HepG2 (cell line): Measurements from ENCODE around the gene COL4A3. TPM values are rescaled to one million over a fixed set of nuclear protein-coding genes. Genes with fewer than 3 reads are reported as not detected.

Experiments
- ADNP ChIP-seq: sonication (generic); formaldehyde crosslinking; IDR thresholded peaks from 2 replicates; pipeline ENCODE4 v1.4.0; 2020; ENCODE audit warnings: missing genetic modification reagents
- ATAD3A ChIP-seq: sonication (generic); formaldehyde crosslinking; IDR thresholded peaks from 2 replicates; pipeline ENCODE4 v1.4.0; 2020; ENCODE audit warnings: missing genetic modification reagents
- CBX1 ChIP-seq: IDR thresholded peaks from one replicate; pipeline ENCODE4 v1.6.1; 2016; ENCODE audit warnings: antibody characterized with exemption, low read depth
- FOXK2 ChIP-seq: fragments of 450-650 bp; IDR thresholded peaks from 2 replicates; pipeline ENCODE4 v1.6.1; 2016
- GTF3A ChIP-seq: sonication (generic); formaldehyde crosslinking; conservative IDR thresholded peaks from 2 replicates; pipeline ENCODE4 v1.4.0; 2020; ENCODE audit warnings: mild to moderate bottlenecking, missing genetic modification reagents
- HNF4G ChIP-seq, 2 experiments: sonication (generic) in 1 of 2; formaldehyde crosslinking in 1 of 2; IDR thresholded peaks; 2 replicates each; pipeline versions ENCODE4 v1.4.0 to v1.6.1; 2011 to 2020; ENCODE audit warnings: borderline replicate concordance in 2 of 2, low read depth in 2 of 2, mild to moderate bottlenecking in 2 of 2, low read length in 1 of 2, missing genetic modification reagents in 1 of 2, moderate library complexity in 1 of 2
- IRF2 ChIP-seq: IDR thresholded peaks from 2 replicates; pipeline ENCODE4 v1.6.1; 2018; ENCODE audit warnings: missing genetic modification reagents, missing compliant biosample characterization
- IRX3 ChIP-seq: sonication (generic); formaldehyde crosslinking; IDR thresholded peaks from 2 replicates; pipeline ENCODE4 v1.8.1; 2023; ENCODE audit warnings: mild to moderate bottlenecking, low read depth, missing genetic modification reagents, borderline replicate concordance
- NCOA1 ChIP-seq: sonication (generic); formaldehyde crosslinking; IDR thresholded peaks from 2 replicates; pipeline ENCODE4 v1.9.0; 2021; ENCODE audit warnings: missing genetic modification reagents
- NCOA5 ChIP-seq: sonication (generic); formaldehyde crosslinking; IDR thresholded peaks from 2 replicates; pipeline ENCODE4 v1.4.0; 2020; ENCODE audit warnings: missing genetic modification reagents
- NFRKB ChIP-seq: fragments of 450-650 bp; IDR thresholded peaks from 2 replicates; pipeline ENCODE4 v1.6.1; 2017
- NR2F6 ChIP-seq, 2 experiments: IDR thresholded peaks; 2 replicates each; pipeline ENCODE4 v1.6.1; 2016; ENCODE audit warnings: antibody characterized with exemption in 1 of 2, mild to moderate bottlenecking in 1 of 2
- RFX5 ChIP-seq: IDR thresholded peaks from 2 replicates; pipeline ENCODE4 v1.6.1; 2011; ENCODE audit warnings: low read depth, low read length, improper control_type of control experiment
- SOX5 ChIP-seq: IDR thresholded peaks from 2 replicates; pipeline ENCODE4 v1.6.1; 2016; ENCODE audit warnings: borderline replicate concordance
- SOX6 ChIP-seq, 2 experiments: fragments of 450-650 bp in 1 of 2; sonication (generic) in 1 of 2; formaldehyde crosslinking in 1 of 2; IDR thresholded peaks; 2 replicates each; pipeline versions ENCODE4 v1.4.0 to v1.6.1; 2017 to 2020; ENCODE audit warnings: antibody characterized with exemption in 1 of 2, mild to moderate bottlenecking in 1 of 2, missing genetic modification reagents in 1 of 2
- ZBTB42 ChIP-seq: sonication (generic); formaldehyde crosslinking; IDR thresholded peaks from 2 replicates; pipeline ENCODE4 v1.5.0; 2020; ENCODE audit warnings: mild to moderate bottlenecking, missing genetic modification reagents
- ZC3H4 ChIP-seq: sonication (generic); formaldehyde crosslinking; IDR thresholded peaks from 2 replicates; pipeline ENCODE4 v1.4.0; 2020; ENCODE audit warnings: missing genetic modification reagents, borderline replicate concordance
- ZNF225 ChIP-seq: sonication (generic); formaldehyde crosslinking; IDR thresholded peaks from 2 replicates; pipeline ENCODE4 v1.4.0; 2020; ENCODE audit warnings: mild to moderate bottlenecking, missing genetic modification reagents
- ZNF235 ChIP-seq: sonication (generic); formaldehyde crosslinking; IDR thresholded peaks from 2 replicates; pipeline ENCODE4 v1.8.1; 2023; ENCODE audit warnings: mild to moderate bottlenecking, missing genetic modification reagents, borderline replicate concordance
- ZNF629 ChIP-seq: sonication (generic); formaldehyde crosslinking; conservative IDR thresholded peaks from 2 replicates; pipeline ENCODE4 v1.5.0; 2020; ENCODE audit warnings: missing genetic modification reagents
- ZNF674 ChIP-seq: sonication (generic); formaldehyde crosslinking; IDR thresholded peaks from 2 replicates; pipeline ENCODE4 v1.5.0; 2020; ENCODE audit warnings: low read depth, mild to moderate bottlenecking, missing genetic modification reagents
- ZNF766 ChIP-seq: sonication (generic); formaldehyde crosslinking; IDR thresholded peaks from 2 replicates; pipeline ENCODE4 v1.5.0; 2020; ENCODE audit warnings: missing genetic modification reagents, borderline replicate concordance
- ZNF816 ChIP-seq: sonication (generic); formaldehyde crosslinking; IDR thresholded peaks from 2 replicates; pipeline ENCODE4 v1.8.0; 2022; ENCODE audit warnings: missing genetic modification reagents, mild to moderate bottlenecking, borderline replicate concordance
- ZNF83 ChIP-seq: sonication (generic); formaldehyde crosslinking; IDR thresholded peaks from 2 replicates; pipeline ENCODE4 v1.4.0; 2020; ENCODE audit warnings: missing genetic modification reagents, mild to moderate bottlenecking, borderline replicate concordance
- ZNF878 ChIP-seq: sonication (generic); formaldehyde crosslinking; IDR thresholded peaks from 2 replicates; pipeline ENCODE4 v1.8.1; 2023; ENCODE audit warnings: mild to moderate bottlenecking, missing genetic modification reagents, moderate library complexity
- polyA plus RNA-seq, 8 experiments: library from polyadenylated mRNA; depleted of rRNA in 3 of 8; stranded (reverse) in 7 of 8; unstranded in 1 of 8; fragments of >200 nt; fragmentation: Illumina TruSeq in 4 of 8; extraction: Trizol in 4 of 8; gene quantifications; 2 replicates each; pipeline versions ENCODE4 v1.2.1 to v1.2.3, GENCODE V29; 2011 to 2016; ENCODE audit warnings: low read depth in 4 of 8, missing spikeins in 1 of 8, mixed read lengths in 1 of 8; ENCODE audit not compliant: insufficient read depth in 1 of 8
- total RNA-seq, 5 experiments: library from RNA; depleted of rRNA; stranded (reverse); fragments of >200 nt; fragmentation: Illumina TruSeq; extraction: Trizol; gene quantifications; 2 replicates each; pipeline ENCODE4 v1.2.3, GENCODE V29; 2016; ENCODE audit warnings: low read depth in 1 of 5
- TF ChIP-seq, protein P1 (sequence below): fragments of 450-650 bp; IDR thresholded peaks from 2 replicates; pipeline ENCODE4 v1.6.1; 2016
- TF ChIP-seq, protein P2 (sequence below): sonication (generic); formaldehyde crosslinking; IDR thresholded peaks from 2 replicates; pipeline ENCODE4 v1.5.1; 2020; ENCODE audit warnings: missing genetic modification reagents, mild to moderate bottlenecking, borderline replicate concordance
- TF ChIP-seq, protein P3 (sequence below): IDR thresholded peaks from 2 replicates; pipeline ENCODE4 v1.6.1; 2016; ENCODE audit warnings: control low read depth

Gene COL4A3
- total and polyA plus RNA-seq, 2 of the 13 experiments (the other 11 are each of a cell fraction or from before 2014, with no cell fraction given) = 0.02 TPM; not detected in 1

DNA sequence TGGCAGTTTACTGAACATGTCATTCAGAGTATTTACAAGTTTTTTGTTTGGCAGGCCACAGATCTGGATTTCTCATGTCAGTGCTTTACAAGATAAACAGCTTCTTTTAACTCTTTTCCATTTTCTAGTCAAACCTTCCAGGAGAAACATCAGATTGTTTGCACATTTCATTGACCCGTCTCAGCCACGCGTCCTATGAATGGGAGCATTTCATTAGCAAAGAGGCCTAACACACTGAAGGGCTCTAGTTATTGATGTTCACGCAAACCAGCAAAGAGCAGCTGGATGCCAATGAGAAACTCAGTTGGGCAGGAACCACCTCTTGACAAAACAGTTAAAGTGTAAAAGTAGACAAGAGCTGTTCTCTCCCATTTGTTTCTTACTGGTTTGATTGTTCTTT, 131.4 kb downstream of the COL4A3 start (continued):
- TF ChIP-seq, protein P1, sequence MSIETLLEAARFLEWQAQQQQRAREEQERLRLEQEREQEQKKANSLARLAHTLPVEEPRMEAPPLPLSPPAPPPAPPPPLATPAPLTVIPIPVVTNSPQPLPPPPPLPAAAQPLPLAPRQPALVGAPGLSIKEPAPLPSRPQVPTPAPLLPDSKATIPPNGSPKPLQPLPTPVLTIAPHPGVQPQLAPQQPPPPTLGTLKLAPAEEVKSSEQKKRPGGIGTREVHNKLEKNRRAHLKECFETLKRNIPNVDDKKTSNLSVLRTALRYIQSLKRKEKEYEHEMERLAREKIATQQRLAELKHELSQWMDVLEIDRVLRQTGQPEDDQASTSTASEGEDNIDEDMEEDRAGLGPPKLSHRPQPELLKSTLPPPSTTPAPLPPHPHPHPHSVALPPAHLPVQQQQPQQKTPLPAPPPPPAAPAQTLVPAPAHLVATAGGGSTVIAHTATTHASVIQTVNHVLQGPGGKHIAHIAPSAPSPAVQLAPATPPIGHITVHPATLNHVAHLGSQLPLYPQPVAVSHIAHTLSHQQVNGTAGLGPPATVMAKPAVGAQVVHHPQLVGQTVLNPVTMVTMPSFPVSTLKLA = no peak
- TF ChIP-seq ZNF878 (CRISPR knock-in tag) = no peak
- TF ChIP-seq ZNF235 (CRISPR knock-in tag) = no peak
- TF ChIP-seq HNF4G (IDR thresholded peaks at IDR 0.05; ENCODE audit: borderline replicate concordance, low read depth, low read length) = no peak
- no peak for TF ChIP-seq HNF4G (CRISPR knock-in tag; IDR thresholded peaks at IDR 0.05; ENCODE audit: borderline replicate concordance, low read depth)
- 0 out of 2 replicates have a peak, but pooled peaks have one; percentile 39 for TF ChIP-seq NR2F6 (IDR thresholded peaks at IDR 0.05)
- TF ChIP-seq NR2F6 (CRISPR knock-in tag; IDR thresholded peaks at IDR 0.05) = no peak
- no peak for TF ChIP-seq SOX6 (IDR thresholded peaks at IDR 0.05)
- peak; percentile 62 for TF ChIP-seq SOX6 (CRISPR knock-in tag; IDR thresholded peaks at IDR 0.05)
- no peak for TF ChIP-seq ZNF83 (CRISPR knock-in tag)
- TF ChIP-seq IRF2 (CRISPR knock-in tag) = no peak
- no peak for TF ChIP-seq GTF3A (CRISPR knock-in tag)
- no peak for TF ChIP-seq ATAD3A (CRISPR knock-in tag)
- no peak for TF ChIP-seq CBX1
- TF ChIP-seq NFRKB = no peak
- TF ChIP-seq ZNF225 (CRISPR knock-in tag) = no peak
- peak; percentile 50; the same call in 1 of the 2 replicates for TF ChIP-seq SOX5 (CRISPR knock-in tag)
- TF ChIP-seq NCOA5 (CRISPR knock-in tag) = no peak
- no peak for TF ChIP-seq IRX3
- no peak; the same call in 1 of the 2 replicates for TF ChIP-seq ZNF629
- TF ChIP-seq NCOA1 (CRISPR knock-in tag) = no peak
- no peak for TF ChIP-seq ZNF766 (CRISPR knock-in tag)
- TF ChIP-seq ZNF816 = 0 out of 2 replicates have a peak, but pooled peaks have one; percentile 21
- TF ChIP-seq, protein P2, sequence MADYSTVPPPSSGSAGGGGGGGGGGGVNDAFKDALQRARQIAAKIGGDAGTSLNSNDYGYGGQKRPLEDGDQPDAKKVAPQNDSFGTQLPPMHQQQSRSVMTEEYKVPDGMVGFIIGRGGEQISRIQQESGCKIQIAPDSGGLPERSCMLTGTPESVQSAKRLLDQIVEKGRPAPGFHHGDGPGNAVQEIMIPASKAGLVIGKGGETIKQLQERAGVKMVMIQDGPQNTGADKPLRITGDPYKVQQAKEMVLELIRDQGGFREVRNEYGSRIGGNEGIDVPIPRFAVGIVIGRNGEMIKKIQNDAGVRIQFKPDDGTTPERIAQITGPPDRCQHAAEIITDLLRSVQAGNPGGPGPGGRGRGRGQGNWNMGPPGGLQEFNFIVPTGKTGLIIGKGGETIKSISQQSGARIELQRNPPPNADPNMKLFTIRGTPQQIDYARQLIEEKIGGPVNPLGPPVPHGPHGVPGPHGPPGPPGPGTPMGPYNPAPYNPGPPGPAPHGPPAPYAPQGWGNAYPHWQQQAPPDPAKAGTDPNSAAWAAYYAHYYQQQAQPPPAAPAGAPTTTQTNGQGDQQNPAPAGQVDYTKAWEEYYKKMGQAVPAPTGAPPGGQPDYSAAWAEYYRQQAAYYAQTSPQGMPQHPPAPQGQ (CRISPR knock-in tag) = no peak
- TF ChIP-seq RFX5 = no peak
- TF ChIP-seq ZNF674 (CRISPR knock-in tag) = no peak
- TF ChIP-seq ZBTB42 (CRISPR knock-in tag) = no peak
- TF ChIP-seq ZC3H4 = no peak
- TF ChIP-seq FOXK2 = no peak
- no peak for TF ChIP-seq ADNP (CRISPR knock-in tag)
- TF ChIP-seq, protein P3, sequence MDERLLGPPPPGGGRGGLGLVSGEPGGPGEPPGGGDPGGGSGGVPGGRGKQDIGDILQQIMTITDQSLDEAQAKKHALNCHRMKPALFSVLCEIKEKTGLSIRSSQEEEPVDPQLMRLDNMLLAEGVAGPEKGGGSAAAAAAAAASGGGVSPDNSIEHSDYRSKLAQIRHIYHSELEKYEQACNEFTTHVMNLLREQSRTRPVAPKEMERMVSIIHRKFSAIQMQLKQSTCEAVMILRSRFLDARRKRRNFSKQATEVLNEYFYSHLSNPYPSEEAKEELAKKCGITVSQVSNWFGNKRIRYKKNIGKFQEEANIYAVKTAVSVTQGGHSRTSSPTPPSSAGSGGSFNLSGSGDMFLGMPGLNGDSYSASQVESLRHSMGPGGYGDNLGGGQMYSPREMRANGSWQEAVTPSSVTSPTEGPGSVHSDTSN = no peak
